ENCODE results near the gene FBLN5. TPM values are rescaled to one million over a fixed set of nuclear protein-coding genes. Genes with fewer than 3 reads are reported as not detected.
A peak's percentile ranks its signal among the peaks of the same experiment; 100 is the strongest.
"Not testable (repeated sequence)": the region's sequence is repeated elsewhere in the genome, so short reads cannot be mapped to it uniquely, and the experiment has no call there.

FBLN5 gene
- total RNA-seq, 3 donors from 2014 or later = 81.8 to 171 (median 83.2) TPM

DNA sequence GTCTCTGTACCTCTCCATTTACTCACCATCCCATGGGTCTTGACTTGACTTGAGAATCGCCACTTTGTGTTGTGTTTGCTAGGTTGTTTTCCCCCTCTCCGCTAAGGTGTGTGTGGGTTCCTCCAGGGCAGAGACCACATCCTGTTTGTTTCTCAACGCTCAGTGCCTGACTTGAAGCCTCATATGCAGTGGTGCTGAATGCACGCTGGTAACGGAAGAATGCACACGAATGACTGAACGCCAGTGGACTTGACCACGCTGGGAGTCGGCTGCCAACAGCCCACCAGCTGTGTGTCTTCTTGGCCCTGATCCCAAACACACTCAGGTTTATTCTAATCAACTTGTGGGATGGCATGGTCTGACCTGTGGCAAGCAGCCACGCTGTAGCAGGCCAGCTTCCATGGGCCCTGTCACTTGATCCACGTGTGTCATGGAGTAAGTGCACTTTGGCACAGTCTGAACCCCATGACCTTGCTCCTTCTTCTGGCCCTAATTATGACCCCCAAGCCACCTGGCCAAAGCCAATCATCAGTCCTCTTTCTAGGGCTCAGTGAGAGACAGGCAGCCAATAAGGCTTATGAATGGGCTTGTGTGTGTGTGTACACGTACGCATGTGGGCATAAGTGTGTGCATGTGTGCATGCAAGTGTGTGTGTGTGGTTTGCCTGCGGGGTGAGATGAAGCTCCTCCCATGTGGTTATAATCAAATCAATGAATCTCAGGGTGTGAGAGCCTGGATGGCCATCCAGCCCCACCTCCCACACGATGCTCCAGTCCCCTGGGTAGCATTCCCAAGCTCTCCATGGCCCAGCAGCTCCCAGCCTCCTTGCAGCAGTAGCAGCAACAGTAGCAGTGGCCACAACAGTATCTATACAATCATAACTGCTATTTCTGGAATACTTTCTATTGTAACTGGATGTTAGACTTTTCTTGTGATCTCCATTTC is 73.8 kb downstream of the FBLN5 start:
- H3K27me3 ChIP-seq = no peaks in the 10 kb centered on the region
- H3K4me3 ChIP-seq = no peak overlapping the region
- no peaks in the 10 kb centered on the region for H3K9me3 ChIP-seq
- H3K36me3 ChIP-seq = no peaks in the 10 kb centered on the region
- no peak for DNase-seq (ENCODE audit: low spot score in 2 of 2)
- H3K27ac ChIP-seq = peak overlapping the region; percentile 88 to 89
- intact Hi-C loops (cut with DNase I; ENCODE audit: low total_unique reads) = no loop called here
- peaks cover 0 to 19% of the 10 kb centered on the region in 2 donors for H3K4me1 ChIP-seq
- TF ChIP-seq CTCF (IDR thresholded peaks at IDR 0.05) (no peak), POLR2AphosphoS5 (IDR thresholded peaks at IDR 0.05) (peak in 1 of 3 donors; percentile 25)

DNA sequence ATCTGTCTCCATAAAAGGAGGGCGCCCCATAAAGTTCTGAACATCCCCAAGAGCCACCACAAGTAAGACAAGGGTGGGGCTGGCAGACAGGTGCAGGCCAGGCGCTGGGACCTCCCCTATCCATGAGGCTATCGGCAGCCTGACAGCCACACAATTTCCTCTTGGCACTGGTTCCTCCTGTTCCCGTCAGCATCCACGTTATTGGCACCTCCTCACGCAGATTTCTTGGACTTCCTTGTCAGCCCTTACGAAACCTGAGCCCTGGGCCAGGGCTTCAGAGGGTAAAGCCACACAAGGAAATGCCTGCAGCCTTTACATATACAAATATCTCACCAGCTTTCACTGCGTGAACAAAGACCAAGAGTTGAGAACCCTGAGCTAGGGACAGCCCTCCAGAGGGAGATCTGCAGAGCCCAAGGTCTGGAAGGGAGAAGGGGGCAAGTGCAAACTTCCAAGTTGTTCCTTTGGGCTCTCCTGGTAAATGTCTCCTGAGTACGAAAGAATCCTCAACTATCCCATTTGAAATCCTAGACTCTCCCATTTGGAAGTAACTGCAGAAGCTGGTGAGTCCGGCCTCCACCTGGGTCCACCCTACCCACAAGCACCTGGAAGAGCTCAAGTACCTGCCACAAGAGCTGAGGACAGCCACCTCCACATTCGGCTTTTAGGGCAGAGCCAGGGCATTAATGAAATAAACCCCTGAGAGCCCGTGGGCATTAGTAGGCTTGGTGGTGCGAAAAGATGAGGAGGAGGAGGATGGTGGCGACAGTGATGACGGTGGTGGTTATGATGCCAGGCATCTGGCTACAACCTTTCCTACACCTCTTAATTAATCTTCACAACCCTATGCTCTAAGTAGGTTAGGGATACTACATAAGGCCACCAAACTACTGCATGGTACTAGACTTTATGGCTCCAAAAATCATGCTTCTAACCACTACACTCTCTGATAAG is 74.7 kb downstream of the FBLN5 start:
- Histone ChIP-seq H3K9me3 (no peaks in the 10 kb centered on the region), H3K27ac (peak overlapping the region; percentile 88 to 89), H3K36me3 (no peaks in the 10 kb centered on the region), H3K4me3 (peak overlapping the region in 1 of 3 donors; percentile 32), H3K27me3 (no peaks in the 10 kb centered on the region), H3K4me1 (peaks cover 0 to 19% of the 10 kb centered on the region in 2 donors)
- intact Hi-C loops (cut with DNase I; ENCODE audit: low total_unique reads) = no loop called here
- peak; percentile 90 to 92 for DNase-seq (ENCODE audit: low spot score in 2 of 2)
- TF ChIP-seq POLR2A (IDR thresholded peaks at IDR 0.05) = no peak
- TF ChIP-seq POLR2AphosphoS5 (IDR thresholded peaks at IDR 0.05) = peak; percentile 85 to 96 (median 95)

- intact Hi-C loops (cut with DNase I; ENCODE audit: low total_unique reads) = no loop called here
- H3K27me3 ChIP-seq = no peaks in the 10 kb centered on the region
- no peak overlapping the region for H3K4me3 ChIP-seq
- H3K36me3 ChIP-seq = no peaks in the 10 kb centered on the region
- no peak for TF ChIP-seq POLR2A (IDR thresholded peaks at IDR 0.05)
- peaks cover 0 to 22% of the 10 kb centered on the region in 2 donors for H3K4me1 ChIP-seq
- peak overlapping the region; percentile 88 to 89 for H3K27ac ChIP-seq
- DNase-seq (ENCODE audit: low spot score in 2 of 2) = no peak
- H3K9me3 ChIP-seq = no peaks in the 10 kb centered on the region
Observed at GRCh38 chr14:91872011-91872501, 75.4 kb downstream of the FBLN5 start.

DNA sequence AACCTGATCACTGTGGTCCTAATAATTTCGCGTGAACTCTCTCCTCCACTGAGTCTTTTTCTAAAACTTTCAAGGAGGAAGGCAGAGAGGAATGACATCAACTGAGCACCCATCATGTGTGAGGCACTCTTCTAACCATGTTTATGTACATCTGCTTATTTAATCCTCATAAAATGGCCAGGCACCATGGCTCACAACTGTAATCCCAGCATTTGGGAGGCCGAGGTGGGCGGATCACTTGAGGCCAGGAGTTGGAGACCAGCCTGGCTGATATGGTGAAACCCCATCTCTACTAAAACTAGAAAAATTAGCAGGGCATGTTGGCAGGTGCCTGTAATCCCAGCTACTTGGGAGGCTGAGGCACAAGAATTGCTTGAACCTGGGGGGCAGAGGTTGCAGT is 76.1 kb downstream of the FBLN5 start:
- Histone ChIP-seq H3K4me1 (peaks cover 0 to 27% of the 10 kb centered on the region in 2 donors), H3K27ac (peak overlapping the region; percentile 88 to 89)
- DNase-seq (ENCODE audit: low spot score in 2 of 2); H3K27me3 ChIP-seq; H3K4me3 ChIP-seq; H3K36me3 ChIP-seq; intact Hi-C loops (cut with DNase I; ENCODE audit: low total_unique reads); H3K9me3 ChIP-seq: not testable (repeated sequence)

- intact Hi-C loops (cut with DNase I; ENCODE audit: low total_unique reads) = no loop called here
- no peaks in the 10 kb centered on the region for H3K27me3 ChIP-seq
- H3K4me1 ChIP-seq = peaks cover 0 to 27% of the 10 kb centered on the region in 2 donors
- DNase-seq (ENCODE audit: low spot score in 2 of 2) = no peak
- H3K27ac ChIP-seq = peak overlapping the region; percentile 27 to 48
- no peak overlapping the region for H3K4me3 ChIP-seq
- no peaks in the 10 kb centered on the region for H3K9me3 ChIP-seq
- no peak for TF ChIP-seq POLR2A (IDR thresholded peaks at IDR 0.05)
- H3K36me3 ChIP-seq = no peaks in the 10 kb centered on the region
Observed at GRCh38 chr14:91870890-91871289, 76.6 kb downstream of the FBLN5 start.

GRCh38 chr14:91870001-91870400 is 77.5 kb downstream of the FBLN5 start:
- Histone ChIP-seq H3K27me3 (no peaks in the 10 kb centered on the region), H3K9me3 (no peaks in the 10 kb centered on the region), H3K4me1 (peaks cover 0 to 27% of the 10 kb centered on the region in 2 donors), H3K27ac (peak overlapping the region; percentile 27 to 48), H3K36me3 (no peaks in the 10 kb centered on the region), H3K4me3 (no peak overlapping the region)
- DNase-seq (ENCODE audit: low spot score in 2 of 2) = no peak
- intact Hi-C loops (cut with DNase I; ENCODE audit: low total_unique reads) = no loop called here
- TF ChIP-seq CTCF (IDR thresholded peaks at IDR 0.05) (no peak), POLR2AphosphoS5 (IDR thresholded peaks at IDR 0.05) (no peak), POLR2A (IDR thresholded peaks at IDR 0.05) (no peak)

All from breast epithelium (tissue), 4 donors.